HUES6 (cell line): ENCODE results near the gene STEAP4.

Experiments used
- H3K27ac ChIP-seq: 2 replicates; pipeline ENCODE4 v1.7.0; 2013; ENCODE audit warnings: low read depth, mild to moderate bottlenecking, low read length, inconsistent platforms
- H3K27me3 ChIP-seq: 2 replicates; pipeline ENCODE4 v1.6.1; 2013; ENCODE audit warnings: low read length; ENCODE audit not compliant: control insufficient read depth, insufficient read depth
- H3K36me3 ChIP-seq: 2 replicates; pipeline ENCODE4 v1.6.1; 2013; ENCODE audit warnings: low read length; ENCODE audit not compliant: control insufficient read depth, insufficient read depth
- H3K4me1 ChIP-seq: 2 replicates; pipeline ENCODE4 v1.6.1; 2013; ENCODE audit warnings: low read length; ENCODE audit not compliant: control insufficient read depth, insufficient read depth
- H3K4me3 ChIP-seq: 2 replicates; pipeline ENCODE4 v1.5.1; 2013; ENCODE audit warnings: low read depth, low read length
- H3K9ac ChIP-seq: one replicate; pipeline ENCODE4 v1.6.1; 2013; ENCODE audit warnings: mild to moderate bottlenecking, low read length
- H3K9me3 ChIP-seq: 2 replicates; pipeline ENCODE4 v1.6.1; 2013; ENCODE audit warnings: low read depth, low read length; ENCODE audit not compliant: control insufficient read depth, insufficient read depth

STEAP4 gene

DNA sequence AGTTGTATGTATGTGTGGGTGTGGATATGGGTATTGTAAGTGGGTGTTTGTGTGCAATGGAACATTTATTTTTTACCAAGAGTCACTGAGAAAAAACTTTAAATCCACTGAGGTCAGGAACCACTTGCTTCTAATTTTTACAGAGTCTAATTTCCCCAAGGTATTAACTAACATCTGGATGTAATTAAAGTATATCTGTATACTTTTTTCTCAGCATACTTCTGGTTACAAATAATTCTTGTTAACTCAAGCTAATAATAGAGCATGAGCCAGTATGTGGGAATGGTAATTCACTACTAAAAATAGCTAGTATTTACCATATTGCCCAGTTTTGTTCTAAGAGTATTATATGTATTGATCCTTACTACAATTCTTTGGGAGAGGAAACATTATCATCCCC, 24.6 kb upstream of the STEAP4 start:
- Histone ChIP-seq H3K27me3 (no peaks in the 10 kb centered on the region), H3K9me3 (peaks cover 4% of the 10 kb centered on the region), H3K4me1 (no peaks in the 10 kb centered on the region), H3K36me3 (no peaks in the 10 kb centered on the region), H3K27ac (no peak overlapping the region), H3K9ac (no peak overlapping the region), H3K4me3 (no peak overlapping the region)

DNA sequence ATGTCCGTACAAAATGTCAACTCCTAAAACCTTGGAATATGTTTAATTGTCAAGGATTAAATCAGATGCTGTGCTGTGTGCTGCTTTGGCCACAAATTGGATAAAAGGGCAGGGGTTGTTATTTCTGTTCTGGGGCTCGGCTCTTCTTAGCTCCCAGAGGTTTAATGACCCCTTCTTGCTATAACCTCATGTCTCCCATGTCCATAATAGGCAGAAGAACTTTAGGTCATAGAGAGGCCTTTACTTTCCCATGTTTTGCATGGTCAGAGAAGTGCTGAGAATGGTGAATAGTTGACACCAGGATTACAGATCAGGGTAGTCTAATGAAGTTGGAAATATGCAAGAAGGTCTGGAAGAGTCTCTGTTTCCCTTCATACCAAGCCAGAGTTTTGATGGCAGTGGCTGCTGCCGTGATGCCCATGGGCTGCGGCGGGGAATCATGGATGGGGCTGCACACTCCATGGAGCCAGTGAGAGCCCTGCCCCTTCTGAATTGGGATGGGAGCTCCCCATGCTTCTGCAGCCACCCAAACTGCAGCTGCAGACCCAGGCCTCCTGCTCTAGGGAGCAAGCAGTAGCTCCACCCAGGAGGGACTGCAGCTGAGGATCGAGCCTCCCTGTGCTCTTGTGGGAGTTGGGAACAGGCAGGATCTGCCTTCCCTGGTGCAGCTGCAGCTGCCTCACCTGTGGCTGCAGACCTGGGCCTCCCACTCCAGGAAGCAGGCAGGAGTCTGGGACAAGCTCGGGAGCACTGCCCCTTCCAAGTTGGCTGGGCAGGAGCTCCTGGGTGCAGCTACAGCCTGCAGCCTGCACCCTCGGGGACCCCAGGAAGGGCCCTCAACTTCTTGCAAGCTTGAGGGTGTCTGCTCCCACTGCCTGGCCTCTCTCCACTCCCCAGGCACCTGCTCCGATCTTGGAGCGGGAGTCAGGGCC, 23.1 kb upstream of the STEAP4 start:
- Histone ChIP-seq H3K27me3 (no peaks in the 10 kb centered on the region), H3K27ac (no peak overlapping the region), H3K36me3 (no peaks in the 10 kb centered on the region), H3K4me3 (no peak overlapping the region), H3K9me3 (peaks cover 4% of the 10 kb centered on the region), H3K4me1 (no peaks in the 10 kb centered on the region), H3K9ac (no peak overlapping the region)

DNA sequence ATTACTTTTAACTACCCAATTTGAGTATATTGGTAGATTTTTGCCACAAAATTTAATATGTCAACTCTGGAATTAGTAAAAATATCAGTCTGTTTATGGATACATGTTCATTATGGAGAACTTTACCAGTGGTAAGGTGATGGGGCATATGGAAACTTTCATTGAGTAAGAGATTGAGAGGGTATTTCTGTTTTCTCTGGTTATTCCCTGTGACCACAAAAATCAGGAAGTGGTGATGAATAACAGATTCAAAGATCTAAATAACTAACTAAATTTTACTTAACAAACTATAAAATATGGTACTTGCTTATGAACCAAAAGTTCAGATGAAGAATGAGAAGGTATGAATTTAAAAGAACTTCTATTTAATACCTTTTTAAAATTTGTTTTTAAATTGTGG, 22.1 kb upstream of the STEAP4 start:
- H3K9me3 ChIP-seq = peaks cover 4% of the 10 kb centered on the region

DNA sequence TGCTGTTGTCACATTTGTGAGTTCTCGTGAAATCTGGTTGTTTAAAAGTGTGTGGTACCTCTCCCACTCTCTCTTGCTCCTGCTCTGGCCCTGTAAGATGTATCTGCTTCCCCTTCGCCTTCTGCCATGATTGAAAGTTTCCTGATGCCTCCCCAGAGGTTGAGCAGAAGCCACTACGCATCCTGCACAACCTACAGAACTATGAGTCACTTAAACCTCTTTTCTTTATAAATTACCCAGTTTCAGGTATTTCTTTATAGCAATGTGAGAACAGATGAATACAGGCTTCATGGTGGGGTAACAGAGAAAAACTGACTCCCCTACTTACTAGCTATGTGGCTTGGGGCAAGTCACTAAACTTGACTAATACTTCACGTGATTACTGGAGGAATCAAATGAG, 18.0 kb upstream of the STEAP4 start:
- no peak overlapping the region for H3K27ac ChIP-seq
- H3K4me1 ChIP-seq = 0 out of 2 replicates have a peak, but pooled peaks cover 7% of the 10 kb centered on the region
- H3K27me3 ChIP-seq = no peaks in the 10 kb centered on the region
- H3K9ac ChIP-seq = no peak overlapping the region
- no peak overlapping the region for H3K4me3 ChIP-seq
- no peaks in the 10 kb centered on the region for H3K36me3 ChIP-seq
- H3K9me3 ChIP-seq = peaks cover 4% of the 10 kb centered on the region

More for the DNA sequence above, 22.1 kb upstream of the STEAP4 start:
- Histone ChIP-seq H3K4me3 (no peak overlapping the region), H3K27ac (no peak overlapping the region), H3K27me3 (no peaks in the 10 kb centered on the region), H3K36me3 (no peaks in the 10 kb centered on the region), H3K4me1 (0 out of 2 replicates have a peak, but pooled peaks cover 4% of the 10 kb centered on the region), H3K9ac (no peak overlapping the region)

DNA sequence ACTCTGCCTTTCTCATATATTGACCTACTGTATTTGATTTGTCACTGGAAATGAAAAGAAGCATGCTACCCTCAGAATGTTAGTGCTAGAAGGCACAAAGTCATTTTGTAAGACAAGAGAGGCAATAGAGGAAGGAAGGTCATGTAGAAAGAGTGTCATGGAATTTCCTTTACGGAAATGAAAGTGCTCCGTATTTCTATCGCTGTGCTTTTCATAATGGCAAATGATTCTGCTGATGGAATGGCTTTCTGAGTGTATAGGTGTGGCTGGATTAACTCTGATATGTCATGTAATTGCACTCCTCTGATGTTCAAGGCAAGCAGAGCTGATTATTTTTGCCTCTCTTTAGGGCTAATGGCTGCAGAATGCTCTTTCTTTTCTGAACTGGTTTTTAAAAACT, 15.5 kb upstream of the STEAP4 start:
- H3K36me3 ChIP-seq = no peaks in the 10 kb centered on the region
- H3K4me1 ChIP-seq = 0 out of 2 replicates have a peak, but pooled peaks cover 7% of the 10 kb centered on the region
- no peak overlapping the region for H3K9ac ChIP-seq
- no peaks in the 10 kb centered on the region; the same call in 1 of the 2 replicates for H3K9me3 ChIP-seq
- no peak overlapping the region for H3K27ac ChIP-seq
- no peaks in the 10 kb centered on the region for H3K27me3 ChIP-seq
- no peak overlapping the region for H3K4me3 ChIP-seq

DNA sequence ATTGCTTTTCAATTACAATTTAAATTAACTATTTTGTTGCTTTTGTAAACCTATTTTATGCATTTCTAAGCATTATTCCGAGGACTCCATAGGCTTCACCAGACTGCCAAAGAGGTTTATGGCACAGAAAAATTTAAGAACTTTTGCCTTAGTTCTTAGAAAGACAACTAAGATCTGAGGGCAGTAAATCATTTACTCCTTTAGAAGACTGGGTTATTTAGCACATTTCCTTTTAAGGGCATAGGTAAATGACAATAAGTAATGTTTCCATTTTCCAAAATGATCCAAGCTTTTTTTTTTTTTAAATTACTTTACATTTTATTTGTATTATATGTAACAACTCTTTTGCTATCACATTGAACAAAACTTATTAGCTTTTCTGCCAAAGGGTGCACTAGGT, 15.0 kb upstream of the STEAP4 start:
- Histone ChIP-seq H3K4me3 (no peak overlapping the region), H3K9ac (no peak overlapping the region), H3K4me1 (0 out of 2 replicates have a peak, but pooled peaks cover 7% of the 10 kb centered on the region), H3K9me3 (no peaks in the 10 kb centered on the region; the same call in 1 of the 2 replicates), H3K27me3 (no peaks in the 10 kb centered on the region), H3K27ac (no peak overlapping the region), H3K36me3 (no peaks in the 10 kb centered on the region)

DNA sequence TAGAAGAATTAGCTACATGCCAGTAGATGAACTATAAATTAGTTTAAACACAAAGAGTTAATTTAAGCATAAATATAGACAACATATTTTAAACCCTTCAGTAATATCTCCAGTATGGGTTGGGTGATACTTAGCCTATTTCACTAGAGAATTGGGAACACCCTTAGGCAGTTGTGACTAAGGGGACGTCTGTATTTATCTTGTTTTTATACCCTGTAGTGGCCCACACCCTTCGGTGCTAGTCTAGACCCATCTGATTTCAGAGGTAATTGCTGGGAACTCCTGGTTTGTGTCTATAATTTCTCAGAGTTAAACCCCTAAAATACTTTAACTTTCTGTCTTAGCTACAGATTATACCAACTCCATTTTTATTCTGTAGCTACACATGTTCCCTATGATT, 11.5 kb upstream of the STEAP4 start:
- Histone ChIP-seq H3K9ac (no peak overlapping the region), H3K9me3 (no peaks in the 10 kb centered on the region), H3K36me3 (no peaks in the 10 kb centered on the region), H3K4me3 (no peak overlapping the region), H3K4me1 (no peaks in the 10 kb centered on the region), H3K27ac (no peak overlapping the region), H3K27me3 (no peaks in the 10 kb centered on the region)

DNA sequence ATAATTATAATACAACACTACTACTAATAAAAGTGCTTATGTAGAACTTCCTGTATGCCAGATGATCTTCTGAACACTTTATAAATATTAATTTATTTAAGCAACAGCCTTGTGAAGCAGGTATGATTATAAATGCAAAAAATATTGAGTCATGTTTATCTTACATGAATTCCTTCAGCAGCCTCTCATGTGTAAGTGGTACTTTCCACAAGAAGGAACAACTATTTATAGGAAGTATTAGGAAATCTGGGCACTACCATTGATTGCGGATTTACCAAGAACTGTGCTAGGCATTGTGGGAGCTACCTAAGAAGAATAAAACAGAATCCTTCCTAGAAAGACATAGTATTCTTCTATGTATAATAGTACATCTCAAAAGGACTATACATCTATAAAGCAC, 10.7 kb upstream of the STEAP4 start:
- no peak overlapping the region for H3K4me3 ChIP-seq
- no peak overlapping the region for H3K9ac ChIP-seq
- H3K9me3 ChIP-seq = no peaks in the 10 kb centered on the region
- no peaks in the 10 kb centered on the region for H3K36me3 ChIP-seq
- no peaks in the 10 kb centered on the region for H3K27me3 ChIP-seq
- no peaks in the 10 kb centered on the region for H3K4me1 ChIP-seq
- no peak overlapping the region for H3K27ac ChIP-seq

DNA sequence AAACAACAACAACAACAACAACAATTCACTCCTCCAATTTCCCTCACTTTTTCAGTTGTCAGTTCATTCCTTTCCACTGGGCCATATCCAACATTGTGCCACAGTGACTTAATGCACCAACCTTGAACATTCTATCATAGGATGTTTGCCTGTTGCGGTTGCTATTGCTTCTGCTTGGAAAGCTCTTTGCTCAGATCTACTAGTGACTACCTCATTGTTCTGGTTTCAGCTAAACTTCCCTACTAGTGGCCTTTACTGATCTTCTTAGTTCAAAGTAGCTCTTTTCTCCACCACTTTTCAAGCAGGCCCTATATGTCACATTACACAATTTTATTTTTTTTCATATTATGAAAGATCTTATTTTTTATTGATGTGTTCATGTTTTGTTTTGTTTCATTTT, 9.8 kb upstream of the STEAP4 start:
- H3K27ac ChIP-seq = no peak overlapping the region
- no peaks in the 10 kb centered on the region for H3K27me3 ChIP-seq
- no peak overlapping the region for H3K9ac ChIP-seq

DNA sequence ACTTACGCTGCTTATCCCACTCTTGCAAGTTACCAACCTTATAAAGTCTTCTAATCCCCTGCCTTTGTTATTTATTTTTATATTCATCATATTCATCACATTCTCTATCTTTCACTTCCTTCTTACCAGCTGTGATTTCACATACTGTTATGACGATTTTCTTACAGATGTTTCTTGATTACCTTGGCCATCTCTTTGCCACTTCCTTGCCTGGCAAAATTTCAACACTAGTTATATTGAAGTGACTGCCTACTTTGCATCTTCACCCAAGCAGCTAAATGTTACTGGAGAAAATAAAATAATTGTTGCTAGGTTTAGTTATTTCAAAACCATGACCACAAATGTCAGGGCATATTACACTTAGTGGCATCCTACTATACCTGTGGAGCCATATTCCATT, 8.8 kb upstream of the STEAP4 start:
- Histone ChIP-seq H3K27me3 (no peaks in the 10 kb centered on the region), H3K9me3 (no peaks in the 10 kb centered on the region), H3K4me1 (no peaks in the 10 kb centered on the region), H3K27ac (no peak overlapping the region), H3K4me3 (no peak overlapping the region), H3K36me3 (no peaks in the 10 kb centered on the region), H3K9ac (no peak overlapping the region)

More for the DNA sequence above, 9.8 kb upstream of the STEAP4 start:
- H3K9me3 ChIP-seq = no peaks in the 10 kb centered on the region
- H3K4me3 ChIP-seq = no peak overlapping the region
- H3K4me1 ChIP-seq = no peaks in the 10 kb centered on the region
- H3K36me3 ChIP-seq = no peaks in the 10 kb centered on the region

DNA sequence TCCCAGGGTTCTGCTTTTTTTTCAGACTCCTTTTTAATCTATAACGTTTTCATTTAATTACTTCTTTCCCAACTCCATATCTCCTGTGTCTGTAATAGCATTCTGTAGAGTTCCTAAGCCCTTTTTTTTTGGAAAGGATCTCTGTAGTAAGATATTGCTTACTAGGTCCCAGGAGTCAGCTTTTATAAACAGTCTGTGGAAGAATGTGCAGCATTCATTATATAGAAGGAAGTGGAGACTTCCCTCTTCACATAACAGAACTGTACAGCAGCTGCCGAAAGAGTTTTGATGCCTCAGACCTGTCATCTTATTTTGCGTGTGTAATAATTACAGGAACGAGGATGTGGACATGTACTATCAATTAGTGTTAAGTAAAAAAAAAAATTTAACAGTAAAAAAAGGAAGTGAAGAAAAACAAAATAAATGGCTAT, 7.4 kb upstream of the STEAP4 start:
- no peaks in the 10 kb centered on the region for H3K36me3 ChIP-seq
- H3K4me1 ChIP-seq = no peaks in the 10 kb centered on the region
- no peak overlapping the region for H3K9ac ChIP-seq
- H3K4me3 ChIP-seq = no peak overlapping the region
- no peaks in the 10 kb centered on the region for H3K9me3 ChIP-seq
- no peak overlapping the region for H3K27ac ChIP-seq
- H3K27me3 ChIP-seq = no peaks in the 10 kb centered on the region
